WTC11 (cell line): ENCODE results near the gene CHN1.

Experiments used
- ATF2 ChIP-seq: sonication (generic); formaldehyde crosslinking; IDR thresholded peaks from 2 replicates; pipeline ENCODE4 v1.8.1; 2022; ENCODE audit warnings: low read depth, missing genetic modification reagents, borderline replicate concordance
- ATF3 ChIP-seq: sonication (generic); formaldehyde crosslinking; conservative IDR thresholded peaks from 2 replicates; pipeline ENCODE4 v1.8.1; 2022; ENCODE audit warnings: mild to moderate bottlenecking, missing genetic modification reagents
- ATF6 ChIP-seq: sonication (generic); formaldehyde crosslinking; IDR thresholded peaks from 2 replicates; pipeline ENCODE4 v1.8.1; 2023; ENCODE audit warnings: mild to moderate bottlenecking, missing genetic modification reagents
- CREB1 ChIP-seq: sonication (generic); formaldehyde crosslinking; IDR thresholded peaks from 2 replicates; pipeline ENCODE4 v1.8.0; 2023; ENCODE audit warnings: mild to moderate bottlenecking, missing genetic modification reagents
- CTCF ChIP-seq: fragments of 200-600 bp; IDR thresholded peaks from 2 replicates; pipeline ENCODE4 v1.8.0; 2022; ENCODE audit warnings: antibody characterized with exemption
- IRF1 ChIP-seq: sonication (generic); formaldehyde crosslinking; IDR thresholded peaks from 2 replicates; pipeline ENCODE4 v1.8.0; 2023; ENCODE audit warnings: missing genetic modification reagents
- JUN ChIP-seq: sonication (generic); formaldehyde crosslinking; IDR thresholded peaks from 2 replicates; pipeline ENCODE4 v1.8.0; 2023; ENCODE audit warnings: mild to moderate bottlenecking, missing genetic modification reagents
- KAT7 ChIP-seq: sonication (generic); formaldehyde crosslinking; IDR thresholded peaks from 2 replicates; pipeline ENCODE4 v1.8.1; 2023; ENCODE audit warnings: missing genetic modification reagents, mild to moderate bottlenecking, borderline replicate concordance
- TEAD1 ChIP-seq: sonication (generic); formaldehyde crosslinking; IDR thresholded peaks from 2 replicates; pipeline ENCODE4 v1.8.0; 2022; ENCODE audit warnings: mild to moderate bottlenecking, missing genetic modification reagents

GRCh38 chr2:174996622-174997021 is 8.6 kb downstream of the CHN1 start:
- TF ChIP-seq CREB1 (CRISPR knock-in tag): no peak
- TF ChIP-seq TEAD1: no peak
- TF ChIP-seq CTCF: no peak
- TF ChIP-seq IRF1 (CRISPR knock-in tag): no peak
- no peak for TF ChIP-seq ATF3 (CRISPR knock-in tag)
- no peak for TF ChIP-seq ATF2 (CRISPR knock-in tag)
- no peak for TF ChIP-seq JUN (CRISPR knock-in tag)
- no peak for TF ChIP-seq ATF6 (CRISPR knock-in tag)
- no peak for TF ChIP-seq KAT7 (CRISPR knock-in tag)
